ACC112 (cell line): ENCODE measurements around the gene SWSAP1.

Source experiments
- H2AFZ ChIP-seq: fragments of 200-600 bp; sonication (generic); one replicate; pipeline ENCODE4 v1.6.0; 2017; ENCODE audit warnings: antibody characterized with exemption, low read length; ENCODE audit not compliant: unreplicated experiment
- H3K27ac ChIP-seq: fragments of 200-600 bp; sonication (generic); 2 replicates; pipeline ENCODE4 v1.5.1; 2014; ENCODE audit warnings: low read depth, mild to moderate bottlenecking, antibody characterized with exemption, low read length, moderate library complexity
- H3K27me3 ChIP-seq: fragments of 200-600 bp; sonication (generic); 2 replicates; pipeline ENCODE4 v1.6.1; 2014; ENCODE audit warnings: mild to moderate bottlenecking, antibody characterized with exemption, low read length, moderate library complexity, mixed read lengths; ENCODE audit not compliant: insufficient read depth
- H3K36me3 ChIP-seq: fragments of 200-600 bp; sonication (generic); 2 replicates; pipeline ENCODE4 v1.6.1; 2016; ENCODE audit warnings: mild to moderate bottlenecking, antibody characterized with exemption, low read length, moderate library complexity, mixed read lengths; ENCODE audit not compliant: insufficient read depth
- H3K4me1 ChIP-seq: fragments of 200-600 bp; sonication (generic); one replicate; pipeline ENCODE4 v1.6.1; 2016; ENCODE audit warnings: low read length, mixed read lengths; ENCODE audit not compliant: insufficient read depth, unreplicated experiment, control insufficient read depth
- H3K4me3 ChIP-seq: fragments of 200-600 bp; sonication (generic); 2 replicates; pipeline ENCODE4 v1.5.1; 2014; ENCODE audit warnings: mild to moderate bottlenecking, low read depth, low read length
- H3K79me2 ChIP-seq: fragments of 200-600 bp; sonication (generic); one replicate; pipeline ENCODE4 v1.6.0; 2016; ENCODE audit warnings: low read length; ENCODE audit not compliant: control insufficient read depth, unreplicated experiment, insufficient read depth

The SWSAP1 gene

DNA sequence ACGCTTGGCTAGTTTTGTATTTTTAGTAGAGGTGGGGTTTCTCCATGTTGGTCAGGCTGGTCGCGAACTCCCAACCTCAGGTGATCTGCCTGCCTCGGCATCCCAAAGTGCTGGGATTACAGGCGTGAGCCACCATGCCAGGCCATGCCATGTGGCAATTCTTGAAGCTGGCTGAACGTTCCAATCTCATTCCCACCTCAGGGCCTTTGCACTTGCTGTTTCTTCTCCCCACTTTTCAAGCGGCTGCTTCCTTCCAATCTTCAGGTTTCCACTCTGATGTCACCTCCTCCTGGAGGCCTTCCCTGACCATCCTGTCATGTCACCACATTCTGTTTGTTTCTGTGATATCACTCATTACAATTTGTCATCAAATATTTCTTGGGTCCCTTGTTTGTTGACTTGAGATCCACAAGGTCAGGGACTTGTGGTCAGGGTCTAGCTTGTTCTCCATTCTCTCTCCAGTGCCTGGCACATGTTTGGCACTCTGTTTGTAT, 5.4 kb downstream of the SWSAP1 start:
- peak overlapping the region; percentile 62; the same call in 1 of the 2 replicates for H3K27ac ChIP-seq

DNA sequence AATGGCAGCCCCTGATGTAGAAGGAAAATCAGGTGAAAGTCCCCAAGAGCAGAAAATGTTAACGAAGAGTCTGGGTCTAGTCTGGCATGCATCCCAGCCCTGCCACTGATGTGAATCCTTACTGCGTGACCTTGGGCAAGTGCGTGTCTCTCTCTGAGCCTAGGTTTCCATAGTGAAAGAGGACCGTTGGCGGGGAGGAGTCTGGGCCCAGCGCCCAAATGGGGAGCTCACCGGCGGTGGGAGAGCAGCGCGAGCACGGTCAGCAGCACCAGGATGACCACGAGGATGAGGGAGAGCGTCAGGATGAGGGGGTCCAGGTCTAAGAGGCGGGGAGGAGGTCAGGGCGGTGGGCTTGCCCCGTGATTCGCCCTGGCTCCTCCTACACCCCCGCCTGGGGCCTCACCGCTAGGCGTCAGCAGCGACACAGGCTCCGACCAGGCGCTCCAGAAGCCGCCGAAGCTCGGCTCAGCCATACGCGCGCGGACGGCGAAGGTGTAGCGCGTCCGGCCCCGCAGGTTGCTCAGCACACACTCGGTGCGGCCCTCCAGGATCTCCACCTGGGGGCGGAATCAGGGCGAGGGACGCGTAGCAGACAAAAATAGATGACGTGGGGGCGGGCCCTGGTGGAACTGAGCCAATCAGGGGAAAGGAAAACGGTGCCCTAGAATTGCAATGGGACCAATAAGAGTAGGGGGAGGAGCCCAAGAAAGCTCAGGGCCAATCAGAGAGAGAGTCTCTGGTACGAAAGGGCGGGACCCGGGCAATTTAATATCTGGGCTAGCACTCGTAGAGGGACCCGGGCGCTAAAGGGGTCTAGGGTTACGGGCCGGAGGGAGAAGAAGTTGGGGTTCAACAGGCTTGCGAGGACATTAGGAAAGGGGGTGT, 6.4 kb downstream of the SWSAP1 start:
- H3K27me3 ChIP-seq, result no peaks in the 10 kb centered on the region
- peak overlapping the region; percentile 85 for H3K4me3 ChIP-seq
- no peaks in the 10 kb centered on the region for H3K36me3 ChIP-seq
- peaks cover 34% of the 10 kb centered on the region for H3K4me1 ChIP-seq
- H2AFZ ChIP-seq, result peak overlapping the region; percentile 67
- H3K27ac ChIP-seq, result peak overlapping the region; percentile 92
- H3K79me2 ChIP-seq, result peaks cover 7% of the 10 kb centered on the region

More for the DNA sequence above, 5.4 kb downstream of the SWSAP1 start:
- H3K4me1 ChIP-seq, result peaks cover 39% of the 10 kb centered on the region
- no peak overlapping the region for H2AFZ ChIP-seq
- no peaks in the 10 kb centered on the region for H3K27me3 ChIP-seq
- H3K4me3 ChIP-seq, result peak overlapping the region; percentile 85
- no peaks in the 10 kb centered on the region for H3K36me3 ChIP-seq
- peaks cover 12% of the 10 kb centered on the region for H3K79me2 ChIP-seq

DNA sequence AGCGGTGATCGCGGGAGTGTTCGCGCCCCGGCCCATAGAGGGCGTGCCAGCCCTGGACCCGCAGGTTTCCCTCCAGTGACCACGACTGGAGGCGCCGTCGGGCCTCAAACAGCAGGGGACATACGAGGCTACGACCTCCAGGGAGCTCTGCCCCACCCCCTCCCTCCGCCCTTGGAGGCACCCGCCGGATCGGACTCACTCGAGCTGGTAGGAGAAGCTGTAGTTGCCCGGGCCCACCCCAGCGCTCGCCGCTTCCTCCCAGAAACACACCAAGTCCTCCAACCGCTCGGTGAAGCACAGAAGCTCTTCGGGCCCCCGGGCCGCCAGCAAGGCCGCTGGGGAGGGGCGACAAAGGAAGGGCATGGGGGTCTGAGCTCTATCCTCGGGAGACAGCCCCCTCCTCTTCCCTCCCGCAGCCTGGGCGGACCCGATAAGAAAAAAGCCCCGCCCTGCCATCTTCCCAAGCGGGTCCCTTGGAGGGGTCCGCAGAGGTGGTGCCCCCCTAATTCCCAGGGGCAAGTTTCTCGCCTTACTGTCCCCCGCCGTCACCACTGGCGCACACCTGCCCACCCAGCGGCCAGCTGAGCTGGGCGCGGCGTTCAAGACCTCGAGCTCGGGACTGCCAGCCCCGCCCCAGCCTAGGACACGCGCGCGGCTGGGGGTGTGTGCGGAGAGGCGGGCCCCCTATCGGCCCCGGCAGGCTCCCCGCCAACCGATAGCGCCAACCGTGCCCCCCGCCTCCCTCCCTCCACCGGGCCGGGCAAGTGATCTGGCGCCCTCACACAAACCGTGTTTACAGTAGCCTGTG, 8.6 kb downstream of the SWSAP1 start:
- H3K4me1 ChIP-seq, result peaks cover 14% of the 10 kb centered on the region
- no peaks in the 10 kb centered on the region for H3K27me3 ChIP-seq
- H3K36me3 ChIP-seq, result no peaks in the 10 kb centered on the region
- peaks cover 6% of the 10 kb centered on the region for H3K79me2 ChIP-seq
- H3K4me3 ChIP-seq, result peak overlapping the region; percentile 74
- no peak overlapping the region for H3K27ac ChIP-seq
- no peak overlapping the region for H2AFZ ChIP-seq

DNA sequence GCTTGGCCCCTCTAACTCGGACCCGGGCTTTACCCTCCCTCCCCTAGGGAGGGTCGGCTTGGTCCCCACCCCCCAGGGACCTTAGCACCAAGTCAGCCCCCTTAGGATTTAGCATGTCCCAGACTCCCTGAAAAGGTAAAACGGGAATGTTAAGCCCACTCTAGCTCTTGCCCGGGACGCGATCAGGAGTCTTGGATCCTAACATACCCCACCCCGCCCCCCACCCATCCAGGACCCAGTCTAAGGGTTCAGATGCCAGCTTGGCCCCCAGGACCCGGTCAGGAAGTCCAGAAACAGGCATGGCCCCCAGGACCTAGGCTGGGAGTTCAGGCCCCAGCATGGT, 9.2 kb downstream of the SWSAP1 start:
- peak overlapping the region; percentile 33 for H2AFZ ChIP-seq

DNA sequence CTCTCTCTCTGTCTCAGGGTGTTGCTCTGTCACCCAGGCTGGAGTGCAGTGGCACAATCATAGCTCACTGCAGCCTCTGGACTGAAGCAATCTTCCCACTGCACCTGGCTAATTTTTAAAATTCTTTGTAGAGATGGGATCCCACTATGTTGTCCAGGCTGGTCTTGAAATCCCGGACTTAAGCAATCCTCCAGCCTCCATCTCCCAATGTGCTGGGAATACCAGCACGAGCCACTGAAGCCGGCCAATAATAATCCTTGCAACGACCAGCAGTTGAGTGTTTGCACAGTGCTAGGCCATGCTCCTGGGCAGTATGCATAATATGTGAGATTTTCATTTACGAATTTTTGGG, 10.3 kb downstream of the SWSAP1 start:
- Histone ChIP-seq H3K27me3 (no peaks in the 10 kb centered on the region), H3K4me1 (peaks cover 9% of the 10 kb centered on the region), H3K36me3 (no peaks in the 10 kb centered on the region), H3K79me2 (peaks cover 5% of the 10 kb centered on the region), H3K27ac (no peak overlapping the region), H3K4me3 (no peak overlapping the region), H2AFZ (no peak overlapping the region)

More for the DNA sequence above, 9.2 kb downstream of the SWSAP1 start:
- H3K27me3 ChIP-seq, result no peaks in the 10 kb centered on the region
- H3K36me3 ChIP-seq, result no peaks in the 10 kb centered on the region
- peak overlapping the region; percentile 74 for H3K4me3 ChIP-seq
- no peak overlapping the region for H3K27ac ChIP-seq
- H3K79me2 ChIP-seq, result peaks cover 6% of the 10 kb centered on the region
- H3K4me1 ChIP-seq, result peaks cover 9% of the 10 kb centered on the region

DNA sequence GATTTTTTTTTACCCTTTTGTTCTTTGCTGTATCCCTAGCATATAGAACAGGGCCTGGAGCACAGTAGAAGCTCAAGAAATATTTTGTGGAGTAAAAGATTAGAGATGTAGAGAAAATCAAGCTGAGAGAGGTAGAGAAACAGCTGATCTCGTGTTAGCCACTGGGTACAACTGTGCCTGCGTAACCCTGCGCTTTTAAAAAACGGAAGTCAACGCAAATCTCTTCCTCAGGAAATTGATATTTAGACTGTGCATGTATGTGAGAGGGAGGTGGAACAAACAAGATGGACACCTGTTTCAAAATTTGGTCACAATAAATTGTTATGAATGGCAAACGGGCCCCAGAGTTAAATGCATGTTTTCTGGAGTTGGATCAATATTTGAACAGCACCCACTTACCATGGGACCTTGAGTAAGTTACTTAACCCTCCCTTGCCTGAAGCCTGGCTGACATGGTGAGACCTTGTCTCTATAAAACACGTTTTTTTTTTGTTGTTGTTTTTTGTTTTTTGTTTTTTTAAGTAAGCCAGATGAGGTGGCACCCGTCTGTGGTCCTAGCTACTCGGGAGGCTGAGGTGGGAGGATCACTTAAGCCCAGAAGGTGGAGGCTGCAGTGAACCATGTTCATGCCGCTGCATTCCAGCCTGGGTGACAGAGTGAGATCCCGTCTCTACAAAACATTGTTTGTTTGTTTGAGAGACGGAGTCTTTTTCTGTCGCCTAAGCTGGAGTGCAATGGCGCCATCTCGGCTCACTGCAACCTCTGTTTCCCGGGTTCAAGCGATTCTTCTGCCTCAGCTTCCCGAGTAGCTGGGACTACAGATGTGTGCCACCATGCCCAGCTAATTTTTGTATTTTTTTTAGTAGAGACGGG, 12.9 kb downstream of the SWSAP1 start:
- Histone ChIP-seq H2AFZ (no peak overlapping the region), H3K4me3 (no peak overlapping the region), H3K27ac (no peak overlapping the region), H3K36me3 (no peaks in the 10 kb centered on the region), H3K27me3 (no peaks in the 10 kb centered on the region), H3K4me1 (no peaks in the 10 kb centered on the region), H3K79me2 (no peaks in the 10 kb centered on the region)

DNA sequence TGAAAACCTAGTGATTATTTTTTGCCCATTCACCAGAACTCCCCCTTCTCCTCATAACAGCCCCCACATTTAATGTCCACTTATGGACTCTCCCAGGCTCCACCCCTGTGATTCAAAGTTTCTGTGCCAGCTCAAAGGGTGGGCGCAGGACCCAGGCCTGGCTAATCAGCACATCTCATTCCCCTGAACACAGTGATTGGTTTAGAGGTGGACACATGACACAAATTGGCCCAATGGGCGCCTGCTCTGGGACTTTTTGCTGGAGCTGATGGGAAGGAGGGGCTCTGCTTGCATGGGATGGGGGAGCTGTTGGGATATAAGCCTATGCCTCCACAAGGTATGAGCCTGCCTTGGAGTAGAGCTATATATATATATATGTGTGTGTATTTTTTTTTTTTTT, 15.9 kb downstream of the SWSAP1 start:
- Histone ChIP-seq H3K36me3 (no peaks in the 10 kb centered on the region), H3K4me1 (no peaks in the 10 kb centered on the region), H3K79me2 (no peaks in the 10 kb centered on the region), H3K4me3 (no peak overlapping the region), H2AFZ (no peak overlapping the region), H3K27ac (no peak overlapping the region), H3K27me3 (no peaks in the 10 kb centered on the region)

DNA sequence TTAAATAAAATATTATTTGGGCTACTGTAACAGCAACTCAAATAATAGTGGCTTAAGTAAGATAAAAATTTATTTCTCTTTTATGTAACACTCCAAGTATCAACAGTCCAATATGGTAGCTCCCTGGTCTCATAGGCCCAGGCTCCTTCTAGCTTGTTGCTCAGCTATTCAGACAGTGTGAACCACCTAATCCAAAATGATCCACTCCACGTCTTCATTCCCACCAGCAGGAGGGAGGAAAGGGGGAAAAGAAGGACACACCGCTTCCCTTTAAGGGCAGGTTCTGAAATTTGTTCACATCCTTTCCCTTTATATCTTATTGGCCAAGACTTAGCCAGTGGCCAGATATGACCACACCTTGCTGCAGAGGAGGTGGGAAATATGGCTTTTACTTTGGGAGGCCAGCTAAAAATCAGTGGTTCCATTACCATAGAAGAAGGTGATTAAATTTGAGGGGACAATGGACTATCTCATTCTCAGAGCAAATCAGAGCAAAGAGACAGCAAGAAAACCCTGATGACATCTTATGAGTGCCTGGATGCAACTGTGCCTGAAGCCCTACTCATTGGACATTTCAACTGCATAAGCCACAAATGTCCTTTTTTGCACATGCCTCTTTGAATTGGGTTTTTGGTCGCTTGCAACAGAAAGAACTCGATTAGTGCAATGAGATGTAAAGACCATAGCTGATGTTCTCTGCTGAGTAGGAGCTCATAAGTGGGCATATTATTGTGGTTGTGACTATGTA, 16.6 kb downstream of the SWSAP1 start:
- H3K79me2 ChIP-seq, result no peaks in the 10 kb centered on the region
- H3K4me1 ChIP-seq, result no peaks in the 10 kb centered on the region
- H3K4me3 ChIP-seq, result no peak overlapping the region
- no peaks in the 10 kb centered on the region for H3K36me3 ChIP-seq
- H3K27ac ChIP-seq, result no peak overlapping the region
- no peak overlapping the region for H2AFZ ChIP-seq
- no peaks in the 10 kb centered on the region for H3K27me3 ChIP-seq

DNA sequence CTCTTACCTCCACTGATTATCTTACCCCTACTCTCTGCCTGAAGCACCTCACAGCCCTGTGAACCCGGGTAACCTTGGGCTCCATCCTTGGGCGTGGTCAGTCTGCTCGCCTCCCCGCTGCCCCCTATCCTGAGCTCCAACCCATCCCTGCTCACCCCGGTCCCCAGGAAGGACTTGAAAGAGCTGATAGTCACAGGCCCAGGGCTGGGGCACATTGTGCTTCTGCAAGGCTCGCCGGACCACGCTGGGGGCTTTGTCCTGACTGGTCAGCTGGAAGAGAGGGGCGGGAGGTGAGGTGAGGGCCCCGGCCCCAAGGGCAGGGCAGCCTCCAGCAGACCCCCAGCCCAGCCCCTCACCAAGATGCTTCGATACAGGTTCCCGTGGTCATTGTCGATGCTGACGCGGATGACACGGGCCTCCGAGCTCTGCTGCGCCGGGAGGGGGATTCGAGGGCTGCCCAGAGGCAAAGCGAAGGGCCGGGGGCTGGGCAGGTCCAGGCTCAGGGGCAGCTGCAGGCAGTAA, 22.7 kb downstream of the SWSAP1 start:
- no peaks in the 10 kb centered on the region for H3K27me3 ChIP-seq

More for the DNA sequence above, 22.7 kb downstream of the SWSAP1 start:
- Histone ChIP-seq H3K4me1 (no peaks in the 10 kb centered on the region), H2AFZ (no peak overlapping the region), H3K27ac (no peak overlapping the region), H3K36me3 (no peaks in the 10 kb centered on the region), H3K4me3 (no peak overlapping the region), H3K79me2 (no peaks in the 10 kb centered on the region)
